GM12878 (cell line): ENCODE results near the gene HOXD11. TPM values are rescaled to one million over a fixed set of nuclear protein-coding genes. Genes with fewer than 3 reads are reported as not detected.

Source experiments
- ATAC-seq: fragments of 200-7000 bp; cut with Tn5 transposase; 3 replicates; pipeline ENCODE4 v1.9.1; 2020; ENCODE audit warnings: mild to moderate bottlenecking, moderate library complexity
- Bru-seq: library from RNA; stranded (reverse); fragments of 400-500 nt; gene quantifications from one replicate; lab custom pipeline; 2021; lab: Mats Ljungman, UMichigan
- BruChase-seq, 2 experiments: library from RNA; stranded (reverse); fragments of 400-500 nt; gene quantifications; one replicate each; lab custom pipeline; 2021; lab: Mats Ljungman, UMichigan
- BruUV-seq: library from RNA; stranded (reverse); fragments of 400-500 nt; replicated peaks from 2 replicates; lab custom pipeline; 2021; lab: Mats Ljungman, UMichigan
- CTCF ChIA-PET: fragments of 300-600 bp; sonication (Branson Sonifier 250); formaldehyde crosslinking; extraction: SDS; loops from one replicate; lab custom pipeline; 2021; ENCODE audit warnings: inconsistent platforms; lab: Yijun Ruan, JAX
- POLR2A ChIA-PET: fragments of 350-600 bp; formaldehyde crosslinking; extraction: SDS; loops from one replicate; lab custom pipeline; 2021; ENCODE audit warnings: inconsistent platforms; lab: Charles Lee
- RAD21 ChIA-PET: fragments of 300-600 bp; sonication (Branson Sonifier 250); formaldehyde crosslinking; loops from one replicate; lab custom pipeline; 2023; ENCODE audit warnings: antibody characterized with exemption; ENCODE audit not compliant: unreplicated experiment; lab: Charles Lee
- SMC1A ChIA-PET: fragments of 300-600 bp; sonication (Branson Sonifier 250); formaldehyde crosslinking; loops from one replicate; lab custom pipeline; 2023; ENCODE audit not compliant: unreplicated experiment, uncharacterized antibody; lab: Charles Lee
- DNase-seq: peaks from one replicate; pipeline ENCODE4 v3.0.0-alpha.2; 2011; ENCODE audit warnings: low read depth, low spot score
- FAIRE-seq: peaks from 3 replicates; lab custom pipeline; 2011; peaks lifted over from hg19 to GRCh38; lab: Jason Lieb, UNC
- H2AFZ ChIP-seq: 2 replicates; pipeline ENCODE4 v1.6.0; 2011; ENCODE audit warnings: low read depth, low read length, control low read depth; ENCODE audit not compliant: control insufficient read depth
- H3K27ac ChIP-seq: 2 replicates; pipeline ENCODE4 v1.5.1; 2011; ENCODE audit warnings: control low read depth; ENCODE audit not compliant: control insufficient read depth, insufficient read depth
- H3K27me3 ChIP-seq, 2 experiments: replicated peaks in 1 of 2; 2 replicates each; pipeline versions ENCODE4 v1.6.0 to v1.6.1; 2011; ENCODE audit warnings: low read length in 1 of 2; ENCODE audit not compliant: control insufficient read depth in 2 of 2, insufficient read depth in 2 of 2
- H3K36me3 ChIP-seq, 2 experiments: 2 replicates each; pipeline ENCODE4 v1.5.1; 2011; ENCODE audit warnings: low read length in 1 of 2; ENCODE audit not compliant: control insufficient read depth in 2 of 2, insufficient read depth in 2 of 2
- H3K4me1 ChIP-seq: 2 replicates; pipeline ENCODE4 v1.6.1; 2011; ENCODE audit warnings: mild to moderate bottlenecking, low read length, moderate library complexity, mixed read lengths; ENCODE audit not compliant: control insufficient read depth, insufficient read depth
- H3K4me2 ChIP-seq: 2 replicates; pipeline ENCODE4 v1.6.0; 2011; ENCODE audit warnings: control low read depth; ENCODE audit not compliant: control insufficient read depth, insufficient read depth
- H3K4me3 ChIP-seq: fragments of 200-600 bp; sonication (generic); 2 replicates; pipeline ENCODE4 v1.5.1; 2016
- H3K79me2 ChIP-seq: 2 replicates; pipeline ENCODE4 v1.6.0; 2011; ENCODE audit warnings: low read length; ENCODE audit not compliant: control insufficient read depth, insufficient read depth
- H3K9ac ChIP-seq: 2 replicates; pipeline ENCODE4 v1.8.0; 2011; ENCODE audit warnings: low read length, control low read depth, mixed read lengths; ENCODE audit not compliant: control insufficient read depth, insufficient read depth
- H3K9me3 ChIP-seq: replicated peaks from 3 replicates; pipeline ENCODE4 v1.5.1; 2011; ENCODE audit warnings: mild to moderate bottlenecking, low read length; ENCODE audit not compliant: control insufficient read depth, insufficient read depth
- H4K20me1 ChIP-seq: 2 replicates; pipeline ENCODE4 v1.6.0; 2011; ENCODE audit not compliant: control insufficient read depth, insufficient read depth
- POLR2A ChIP-seq: IDR thresholded peaks from 2 replicates; pipeline ENCODE4 v1.6.1; 2011; ENCODE audit warnings: low read depth, mild to moderate bottlenecking, low read length
- RBBP5 ChIP-seq: fragments of 200-600 bp; sonication (generic); conservative IDR thresholded peaks from 2 replicates; pipeline ENCODE4 v1.6.1; 2016
- WGBS: methylation state at CpG from one replicate; pipeline ENCODE4 v1.1.6; 2016; ENCODE audit warnings: low lambda C conversion rate; ENCODE audit not compliant: insufficient replicate concordance, insufficient coverage; ENCODE audit errors: missing lambda C conversion rate; 5-methylcytosine and 5-hydroxymethylcytosine counted together
- in situ Hi-C: fragments of 300-500 bp; cut with MboI; formaldehyde crosslinking; loops from 9 replicates; pipeline ENCODE4 v1.14.3; 2018; ENCODE audit warnings: mixed read lengths
- intact Hi-C: fragments of 100-400 bp; cut with micrococcal nuclease; formaldehyde crosslinking; loops from one replicate; pipeline ENCODE4 v1.14.2; 2022; ENCODE audit not compliant: unreplicated experiment
- long read RNA-seq, 2 experiments: library from polyadenylated mRNA; unstranded; transcript quantifications; one replicate each; pipeline ENCODE4 v2.0.0, GENCODE V29; 2019 to 2020
- polyA minus RNA-seq, 3 experiments: library from RNA; depleted of rRNA, polyadenylated mRNA; stranded (reverse); fragments of >200 nt; gene quantifications; 2 replicates each; pipeline ENCODE4 v1.2.3, GENCODE V29; 2011
- polyA plus RNA-seq, 11 experiments: library from polyadenylated mRNA; depleted of rRNA in 4 of 11; unstranded in 6 of 11; stranded (reverse) in 5 of 11; fragments of >200 nt; fragmentation: Nextera tagmentation in 4 of 11; fragmentation: Illumina TruSeq in 1 of 11; extraction: Ambion mirVana in 4 of 11; extraction: Trizol in 1 of 11; gene quantifications; 1 replicate in 1 of 11; 2 replicates in 10 of 11; pipeline versions ENCODE4 v1.2.1 to v1.2.3, GENCODE V29; 2011 to 2016; ENCODE audit warnings: inconsistent platforms in 2 of 11, missing spikeins in 2 of 11, low read depth in 1 of 11
- total RNA-seq, 4 experiments: library from RNA; depleted of rRNA in 3 of 4; stranded (reverse); fragments of >200 nt in 3 of 4; fragmentation: Illumina TruSeq in 1 of 4; extraction: Trizol in 1 of 4; gene quantifications; 2 replicates each; pipeline versions ENCODE4 v1.2.1 to v1.2.3, GENCODE V29; 2013 to 2021

HOXD11 gene
- total RNA-seq (2013; cell fraction: nucleolus; rRNA removed) = not detected in 2 replicates
- not detected in 2 replicates for total RNA-seq (2014; rRNA removed)
- total RNA-seq (2014; rRNA removed; fragmentation: Illumina TruSeq; extraction: Trizol) = not detected in 2 replicates
- total RNA-seq (2021) = not detected in 2 replicates
- not detected for polyA plus RNA-seq (2011; ENCODE audit: low read depth)
- polyA plus RNA-seq (2011; rRNA removed) = not detected in 2 replicates
- polyA plus RNA-seq (2011; cell fraction: cytosol; rRNA removed) = not detected in 2 replicates
- not detected in 2 replicates for polyA plus RNA-seq (2011; cell fraction: nucleus; rRNA removed)
- not detected in 2 replicates for polyA plus RNA-seq (2012)
- not detected in 2 replicates for polyA plus RNA-seq (2014; fragmentation: Illumina TruSeq; extraction: Trizol)
- not detected for polyA plus RNA-seq (2014; fragmentation: Nextera tagmentation; extraction: Ambion mirVana)
- polyA plus RNA-seq (2014; rRNA removed) = not detected in 2 replicates
- not detected for polyA plus RNA-seq (2016; fragmentation: Nextera tagmentation; extraction: Ambion mirVana)
- polyA minus RNA-seq (2011; rRNA and poly(A)+ RNA removed) = not detected in 2 replicates
- 0.94 TPM in 1 of 2 replicates, not detected in the other for polyA minus RNA-seq (2011; cell fraction: cytosol; rRNA and poly(A)+ RNA removed)
- not detected in 2 replicates for polyA minus RNA-seq (2011; cell fraction: nucleus; rRNA and poly(A)+ RNA removed)
- not detected for Bru-seq, nascent RNA
- BruChase-seq, experiment 1, labeled RNA remaining after a 6-hour chase = not detected
- not detected for BruChase-seq, experiment 2, labeled RNA remaining after a 2-hour chase
- long read RNA-seq, experiment 1 = 0 reads
- long read RNA-seq, experiment 2 = 0 reads

- CTCF ChIA-PET = no interaction called here
- WGBS = 61% methylated on average over 43 of the region's 85 CpGs
- no peak within 1 kb of the TSS for H3K9ac ChIP-seq
- no peaks in the 10 kb centered on the region for H3K36me3 ChIP-seq
- BruUV-seq = no TSS peak
- no peak for FAIRE-seq
- peak within 1 kb of the TSS; percentile 17; the same call in 1 of the 2 replicates for H3K4me2 ChIP-seq
- no peaks in the 10 kb centered on the region for H4K20me1 ChIP-seq
- H3K4me3 ChIP-seq = no peak within 1 kb of the TSS
- H3K27ac ChIP-seq = no peak within 1 kb of the TSS
- in situ Hi-C loops = no loop called here
- no peak within 1 kb of the TSS for H2AFZ ChIP-seq
- ATAC-seq = no peak
- SMC1A ChIA-PET = no interaction called here
- peaks cover 13 to 40% of the 10 kb centered on the region in 2 experiments for H3K27me3 ChIP-seq
- H3K9me3 ChIP-seq = peaks cover 3% of the 10 kb centered on the region; the same call in 1 of the 3 replicates
- intact Hi-C loops = no loop called here
- POLR2A ChIA-PET = no interaction called here
- TF ChIP-seq POLR2A (no peak), RBBP5 (no peak)
- TF ChIP-seq, all 136 proteins: peak for 0
- DNase-seq = no peak
- RAD21 ChIA-PET = no interaction called here
- Histone ChIP-seq H3K4me1 (no peaks in the 10 kb centered on the region), H3K79me2 (no peaks in the 10 kb centered on the region)
These were observed at the start of gene HOXD11 for GRCh38 chr2:176106581-176107539. Gene HOXD11, plus strand, starts transcription at chr2:176107280. Its CDS starts 76 bp downstream, at chr2:176107356.
